SK-N-SH (cell line): ENCODE measurements around the gene ASB4.

ENCODE experiments used
- POLR2AphosphoS5 ChIP-seq: IDR thresholded peaks from 2 replicates; pipeline ENCODE4 v1.6.1; 2012; ENCODE audit warnings: low read depth, low read length
- TEAD4 ChIP-seq: IDR thresholded peaks from 2 replicates; pipeline ENCODE4 v1.4.0; 2012; ENCODE audit warnings: mild to moderate bottlenecking, borderline replicate concordance; ENCODE audit not compliant: insufficient read depth
- TF ChIP-seq, protein P1 (sequence below): fragments of 200-600 bp; sonication (generic); IDR thresholded peaks from 2 replicates; pipeline ENCODE4 v1.6.1; 2017; ENCODE audit warnings: antibody characterized with exemption, mild to moderate bottlenecking, moderate library complexity

DNA sequence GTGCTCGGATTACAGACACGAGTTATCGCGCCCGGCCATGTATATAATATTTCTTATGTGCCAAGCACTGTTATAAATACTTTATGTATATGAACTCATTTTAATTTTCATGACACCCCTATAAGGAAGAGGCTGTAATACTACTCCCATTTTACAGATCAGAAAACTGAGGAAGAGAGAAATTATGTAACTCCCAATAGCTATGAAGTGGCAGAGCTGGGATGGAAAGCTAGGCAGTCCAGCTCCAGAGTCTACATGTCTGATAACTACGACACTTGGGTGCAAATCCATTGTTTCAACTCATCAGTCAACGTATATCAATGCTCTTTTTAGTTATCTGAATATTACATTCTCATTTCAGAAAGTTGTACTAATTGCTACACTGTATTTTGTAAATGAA, 93.6 kb downstream of the ASB4 start:
- TF ChIP-seq, protein P1, sequence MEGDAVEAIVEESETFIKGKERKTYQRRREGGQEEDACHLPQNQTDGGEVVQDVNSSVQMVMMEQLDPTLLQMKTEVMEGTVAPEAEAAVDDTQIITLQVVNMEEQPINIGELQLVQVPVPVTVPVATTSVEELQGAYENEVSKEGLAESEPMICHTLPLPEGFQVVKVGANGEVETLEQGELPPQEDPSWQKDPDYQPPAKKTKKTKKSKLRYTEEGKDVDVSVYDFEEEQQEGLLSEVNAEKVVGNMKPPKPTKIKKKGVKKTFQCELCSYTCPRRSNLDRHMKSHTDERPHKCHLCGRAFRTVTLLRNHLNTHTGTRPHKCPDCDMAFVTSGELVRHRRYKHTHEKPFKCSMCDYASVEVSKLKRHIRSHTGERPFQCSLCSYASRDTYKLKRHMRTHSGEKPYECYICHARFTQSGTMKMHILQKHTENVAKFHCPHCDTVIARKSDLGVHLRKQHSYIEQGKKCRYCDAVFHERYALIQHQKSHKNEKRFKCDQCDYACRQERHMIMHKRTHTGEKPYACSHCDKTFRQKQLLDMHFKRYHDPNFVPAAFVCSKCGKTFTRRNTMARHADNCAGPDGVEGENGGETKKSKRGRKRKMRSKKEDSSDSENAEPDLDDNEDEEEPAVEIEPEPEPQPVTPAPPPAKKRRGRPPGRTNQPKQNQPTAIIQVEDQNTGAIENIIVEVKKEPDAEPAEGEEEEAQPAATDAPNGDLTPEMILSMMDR, result no peak
- TF ChIP-seq POLR2AphosphoS5 (no peak), TEAD4 (no peak)
